ENCODE data around the gene CDH4.

DNA sequence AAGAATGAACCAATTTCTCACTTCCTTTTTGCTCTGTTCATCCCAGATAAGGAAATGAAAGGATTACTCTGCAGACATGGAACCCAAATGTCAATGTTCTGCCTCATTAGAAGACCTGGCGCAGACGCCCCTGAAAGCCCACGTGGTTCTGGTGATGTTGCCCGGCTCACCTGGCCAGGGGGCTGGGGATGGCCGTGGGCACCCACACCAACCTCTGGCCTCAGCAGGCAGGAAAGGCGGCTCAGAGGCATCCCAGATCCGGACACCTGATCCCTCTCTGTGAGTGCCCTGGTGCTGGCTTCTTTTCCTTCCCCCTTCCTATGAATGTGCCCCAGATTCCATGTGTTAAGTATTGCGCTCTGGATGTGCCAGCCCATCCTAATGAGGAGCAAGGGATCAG, 33.6 kb downstream of the CDH4 start:
- no peak for TF ChIP-seq CBX5 (CRISPR knock-in tag; IDR thresholded peaks at IDR 0.05; ENCODE audit: borderline replicate concordance)
- no peak for TF ChIP-seq HCFC1 (IDR thresholded peaks at IDR 0.05; ENCODE audit: low read depth, low read length)
- TF ChIP-seq, protein P1, sequence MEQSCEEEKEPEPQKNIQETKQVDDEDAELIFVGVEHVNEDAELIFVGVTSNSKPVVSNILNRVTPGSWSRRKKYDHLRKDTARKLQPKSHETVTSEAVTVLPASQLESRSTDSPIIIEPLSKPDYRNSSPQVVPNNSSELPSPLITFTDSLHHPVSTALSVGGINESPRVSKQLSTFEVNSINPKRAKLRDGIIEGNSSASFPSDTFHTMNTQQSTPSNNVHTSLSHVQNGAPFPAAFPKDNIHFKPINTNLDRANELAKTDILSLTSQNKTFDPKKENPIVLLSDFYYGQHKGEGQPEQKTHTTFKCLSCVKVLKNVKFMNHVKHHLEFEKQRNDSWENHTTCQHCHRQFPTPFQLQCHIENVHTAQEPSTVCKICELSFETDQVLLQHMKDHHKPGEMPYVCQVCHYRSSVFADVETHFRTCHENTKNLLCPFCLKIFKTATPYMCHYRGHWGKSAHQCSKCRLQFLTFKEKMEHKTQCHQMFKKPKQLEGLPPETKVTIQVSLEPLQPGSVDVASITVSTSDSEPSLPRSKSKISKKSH (CRISPR knock-in tag; IDR thresholded peaks at IDR 0.05; ENCODE audit: borderline replicate concordance) = no peak
- no peak for TF ChIP-seq NBN (conservative IDR thresholded peaks at IDR 0.05)
- TF ChIP-seq, protein P2, sequence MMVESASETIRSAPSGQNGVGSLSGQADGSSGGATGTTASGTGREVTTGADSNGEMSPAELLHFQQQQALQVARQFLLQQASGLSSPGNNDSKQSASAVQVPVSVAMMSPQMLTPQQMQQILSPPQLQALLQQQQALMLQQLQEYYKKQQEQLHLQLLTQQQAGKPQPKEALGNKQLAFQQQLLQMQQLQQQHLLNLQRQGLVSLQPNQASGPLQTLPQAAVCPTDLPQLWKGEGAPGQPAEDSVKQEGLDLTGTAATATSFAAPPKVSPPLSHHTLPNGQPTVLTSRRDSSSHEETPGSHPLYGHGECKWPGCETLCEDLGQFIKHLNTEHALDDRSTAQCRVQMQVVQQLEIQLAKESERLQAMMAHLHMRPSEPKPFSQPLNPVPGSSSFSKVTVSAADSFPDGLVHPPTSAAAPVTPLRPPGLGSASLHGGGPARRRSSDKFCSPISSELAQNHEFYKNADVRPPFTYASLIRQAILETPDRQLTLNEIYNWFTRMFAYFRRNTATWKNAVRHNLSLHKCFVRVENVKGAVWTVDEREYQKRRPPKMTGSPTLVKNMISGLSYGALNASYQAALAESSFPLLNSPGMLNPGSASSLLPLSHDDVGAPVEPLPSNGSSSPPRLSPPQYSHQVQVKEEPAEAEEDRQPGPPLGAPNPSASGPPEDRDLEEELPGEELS (CRISPR knock-in tag; IDR thresholded peaks at IDR 0.05) = no peak
- no peak for TF ChIP-seq POLR2A (IDR thresholded peaks at IDR 0.05; ENCODE audit: insufficient read depth in 1 of 2, low read depth in 2 of 2, low read length in 2 of 2)
- no peak for TF ChIP-seq NCOR1 (IDR thresholded peaks at IDR 0.05; ENCODE audit: borderline replicate concordance, low read length)
- TF ChIP-seq, protein P3, sequence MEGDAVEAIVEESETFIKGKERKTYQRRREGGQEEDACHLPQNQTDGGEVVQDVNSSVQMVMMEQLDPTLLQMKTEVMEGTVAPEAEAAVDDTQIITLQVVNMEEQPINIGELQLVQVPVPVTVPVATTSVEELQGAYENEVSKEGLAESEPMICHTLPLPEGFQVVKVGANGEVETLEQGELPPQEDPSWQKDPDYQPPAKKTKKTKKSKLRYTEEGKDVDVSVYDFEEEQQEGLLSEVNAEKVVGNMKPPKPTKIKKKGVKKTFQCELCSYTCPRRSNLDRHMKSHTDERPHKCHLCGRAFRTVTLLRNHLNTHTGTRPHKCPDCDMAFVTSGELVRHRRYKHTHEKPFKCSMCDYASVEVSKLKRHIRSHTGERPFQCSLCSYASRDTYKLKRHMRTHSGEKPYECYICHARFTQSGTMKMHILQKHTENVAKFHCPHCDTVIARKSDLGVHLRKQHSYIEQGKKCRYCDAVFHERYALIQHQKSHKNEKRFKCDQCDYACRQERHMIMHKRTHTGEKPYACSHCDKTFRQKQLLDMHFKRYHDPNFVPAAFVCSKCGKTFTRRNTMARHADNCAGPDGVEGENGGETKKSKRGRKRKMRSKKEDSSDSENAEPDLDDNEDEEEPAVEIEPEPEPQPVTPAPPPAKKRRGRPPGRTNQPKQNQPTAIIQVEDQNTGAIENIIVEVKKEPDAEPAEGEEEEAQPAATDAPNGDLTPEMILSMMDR (CRISPR knock-in tag; IDR thresholded peaks at IDR 0.05) = no peak
- TF ChIP-seq, protein P4, sequence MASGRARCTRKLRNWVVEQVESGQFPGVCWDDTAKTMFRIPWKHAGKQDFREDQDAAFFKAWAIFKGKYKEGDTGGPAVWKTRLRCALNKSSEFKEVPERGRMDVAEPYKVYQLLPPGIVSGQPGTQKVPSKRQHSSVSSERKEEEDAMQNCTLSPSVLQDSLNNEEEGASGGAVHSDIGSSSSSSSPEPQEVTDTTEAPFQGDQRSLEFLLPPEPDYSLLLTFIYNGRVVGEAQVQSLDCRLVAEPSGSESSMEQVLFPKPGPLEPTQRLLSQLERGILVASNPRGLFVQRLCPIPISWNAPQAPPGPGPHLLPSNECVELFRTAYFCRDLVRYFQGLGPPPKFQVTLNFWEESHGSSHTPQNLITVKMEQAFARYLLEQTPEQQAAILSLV (CRISPR knock-in tag; IDR thresholded peaks at IDR 0.05; ENCODE audit: borderline replicate concordance) = no peak
- no peak for TF ChIP-seq FOXJ3 (CRISPR knock-in tag; IDR thresholded peaks at IDR 0.05; ENCODE audit: borderline replicate concordance)
- TF ChIP-seq FIP1L1 (IDR thresholded peaks at IDR 0.05; ENCODE audit: borderline replicate concordance, insufficient read depth, low read depth, low read length) = no peak
- no peak for TF ChIP-seq FOXC1 (CRISPR knock-in tag; IDR thresholded peaks at IDR 0.05; ENCODE audit: borderline replicate concordance)

Data from HepG2 (cell line).